Measurements from ENCODE around the gene FBXO15.

The FBXO15 gene

GRCh38 chr18:74153377-74153776, 5.7 kb upstream of the FBXO15 start:
- DNase-seq, result no peak

GRCh38 chr18:74152857-74153256, 5.2 kb upstream of the FBXO15 start:
- no peak for DNase-seq

- no peak for DNase-seq
These were observed 4.6 kb upstream of the FBXO15 start for GRCh38 chr18:74152270-74152669.

- no peak for DNase-seq
These were observed 2.2 kb upstream of the FBXO15 start for GRCh38 chr18:74149878-74150277.

GRCh38 chr18:74148543-74149070, 973 bp upstream of the FBXO15 start:
- no peak for DNase-seq

GRCh38 chr18:74147491-74147778, 199 bp downstream of the FBXO15 start:
- no peak for DNase-seq

- no peak for DNase-seq
These were observed 878 bp downstream of the FBXO15 start for GRCh38 chr18:74146756-74147155.

- DNase-seq, result no peak
These were observed 5.4 kb downstream of the FBXO15 start for GRCh38 chr18:74142252-74142651.

GRCh38 chr18:74141667-74142066, 6.0 kb downstream of the FBXO15 start:
- DNase-seq, result no peak

GRCh38 chr18:74140582-74140981, 7.1 kb downstream of the FBXO15 start:
- DNase-seq, result no peak

- DNase-seq, result peak; percentile 19
These were observed 7.7 kb downstream of the FBXO15 start for GRCh38 chr18:74139888-74140287.

- no peak for DNase-seq
These were observed 8.2 kb downstream of the FBXO15 start for GRCh38 chr18:74139411-74139810.

- no peak for DNase-seq
These were observed 9.6 kb downstream of the FBXO15 start for GRCh38 chr18:74137920-74138538.

- DNase-seq, result no peak
These were observed 15.4 kb downstream of the FBXO15 start for GRCh38 chr18:74132201-74132600.

GRCh38 chr18:74131124-74131523, 16.5 kb downstream of the FBXO15 start:
- DNase-seq, result no peak

- no peak for DNase-seq
These were observed 19.5 kb downstream of the FBXO15 start for GRCh38 chr18:74128159-74128558.

- DNase-seq, result no peak
These were observed 20.7 kb downstream of the FBXO15 start for GRCh38 chr18:74126684-74127655.

- no peak for DNase-seq
These were observed 23.0 kb downstream of the FBXO15 start for GRCh38 chr18:74124642-74125041.

- no peak for DNase-seq
These were observed 24.4 kb downstream of the FBXO15 start for GRCh38 chr18:74123200-74123599.

- no peak for DNase-seq
These were observed 30.7 kb downstream of the FBXO15 start for GRCh38 chr18:74116633-74117554.

GRCh38 chr18:74115046-74115445, 32.6 kb downstream of the FBXO15 start:
- no peak for DNase-seq

GRCh38 chr18:74114116-74114515, 33.5 kb downstream of the FBXO15 start:
- DNase-seq, result no peak

- no peak for DNase-seq
These were observed 33.9 kb downstream of the FBXO15 start for GRCh38 chr18:74113711-74114110.
